A549 (cell line): ENCODE data around the gene ANKS4B. TPM values are rescaled to one million over a fixed set of nuclear protein-coding genes. Genes with fewer than 3 reads are reported as not detected.

Experiments used
- ATAC-seq, 2 experiments: fragments of 200-7000 bp in 1 of 2; fragments of >200 bp in 1 of 2; cut with Nextera tagmentation in 1 of 2; cut with Tn5 transposase in 1 of 2; 3 replicates each; pipeline versions ENCODE4 v1.8.0 to v1.9.1; 2018 to 2020; ENCODE audit warnings: mild to moderate bottlenecking in 1 of 2, moderate library complexity in 1 of 2
- CTCF ChIA-PET: fragments of 300-600 bp; sonication (Branson Sonifier 250); formaldehyde crosslinking; extraction: SDS; loops from one replicate; lab custom pipeline; 2021; ENCODE audit warnings: antibody characterized with exemption, inconsistent platforms; lab: Yijun Ruan, JAX
- POLR2A ChIA-PET: fragments of 350-600 bp; formaldehyde crosslinking; extraction: SDS; loops from one replicate; lab custom pipeline; 2021; ENCODE audit warnings: antibody characterized with exemption, inconsistent platforms; lab: Yijun Ruan, JAX
- DNase-seq, 2 experiments: peaks; one replicate each; pipeline versions ENCODE4 v3.0.0 to v3.0.0-alpha.2; 2011 to 2016; ENCODE audit warnings: low read depth in 1 of 2, low spot score in 1 of 2
- FAIRE-seq: peaks from 2 replicates; lab custom pipeline; 2011; peaks lifted over from hg19 to GRCh38; lab: Jason Lieb, UNC
- H3K27ac ChIP-seq, 2 experiments: fragments of >200 bp; sonication (Bioruptor Twin); formaldehyde crosslinking; 3 replicates each; pipeline ENCODE4 v1.5.1; 2016 to 2017
- H3K4me1 ChIP-seq: fragments of >200 bp; sonication (Bioruptor Twin); formaldehyde crosslinking; 3 replicates; pipeline ENCODE4 v1.6.1; 2016
- H3K4me2 ChIP-seq: fragments of >200 bp; sonication (Bioruptor Twin); formaldehyde crosslinking; 3 replicates; pipeline ENCODE4 v1.6.1; 2016
- H3K4me3 ChIP-seq: fragments of >200 bp; sonication (Bioruptor Twin); formaldehyde crosslinking; 3 replicates; pipeline ENCODE4 v1.5.1; 2016
- H3K9me3 ChIP-seq: fragments of >200 bp; sonication (Bioruptor Twin); formaldehyde crosslinking; 3 replicates; pipeline ENCODE4 v1.6.1; 2016
- BHLHE40 ChIP-seq: IDR thresholded peaks from 2 replicates; pipeline ENCODE4 v1.6.1; 2012; ENCODE audit warnings: low read depth, low read length, inconsistent platforms
- CBX2 ChIP-seq: fragments of 200-600 bp; sonication (generic); IDR thresholded peaks from 2 replicates; pipeline ENCODE4 v1.6.1; 2016; ENCODE audit warnings: low read depth, mild to moderate bottlenecking, borderline replicate concordance
- CEBPB ChIP-seq, 2 experiments: fragments of >200 bp in 1 of 2; sonication (Bioruptor Twin) in 1 of 2; formaldehyde crosslinking in 1 of 2; IDR thresholded peaks; 2 replicates each; pipeline ENCODE4 v1.6.1; 2012 to 2016
- EHMT2 ChIP-seq: fragments of 200-600 bp; sonication (generic); IDR thresholded peaks from 2 replicates; pipeline ENCODE4 v1.6.1; 2016; ENCODE audit warnings: antibody characterized with exemption, low read depth, mild to moderate bottlenecking, moderate library complexity
- ESRRA ChIP-seq: fragments of 150-350 bp; IDR thresholded peaks from 2 replicates; pipeline ENCODE4 v1.6.1; 2014; ENCODE audit warnings: mild to moderate bottlenecking, low read length, borderline replicate concordance
- FOXS1 ChIP-seq: fragments of 250-450 bp; sonication (Bioruptor Pico); IDR thresholded peaks from 2 replicates; pipeline ENCODE4 v1.5.0; 2020; ENCODE audit warnings: mild to moderate bottlenecking, moderate library complexity
- HDAC2 ChIP-seq: fragments of 200-600 bp; sonication (generic); IDR thresholded peaks from 2 replicates; pipeline ENCODE4 v1.6.1; 2016
- HOXB5 ChIP-seq: fragments of 250-450 bp; sonication (Bioruptor Pico); IDR thresholded peaks from 2 replicates; pipeline ENCODE4 v1.5.0; 2020; ENCODE audit warnings: mild to moderate bottlenecking, moderate library complexity
- JUNB ChIP-seq: fragments of >200 bp; sonication (Bioruptor Twin); formaldehyde crosslinking; IDR thresholded peaks from 2 replicates; pipeline ENCODE4 v1.6.1; 2016
- KDM5A ChIP-seq: fragments of 200-600 bp; sonication (generic); IDR thresholded peaks from 2 replicates; pipeline ENCODE4 v1.6.1; 2016; ENCODE audit warnings: antibody characterized with exemption, mild to moderate bottlenecking
- MAZ ChIP-seq: fragments of 150-350 bp; IDR thresholded peaks from 2 replicates; pipeline ENCODE4 v1.6.1; 2014; ENCODE audit warnings: antibody characterized with exemption, low read depth, low read length, borderline replicate concordance
- MYC ChIP-seq: IDR thresholded peaks from 2 replicates; pipeline ENCODE4 v1.6.1; 2012; ENCODE audit warnings: mild to moderate bottlenecking, inconsistent platforms, low read length, improper control_type of control experiment, borderline replicate concordance
- RCOR1 ChIP-seq: fragments of 150-350 bp; IDR thresholded peaks from 2 replicates; pipeline ENCODE4 v1.6.1; 2014; ENCODE audit warnings: antibody characterized with exemption, low read length, low read depth
- ZFP36 ChIP-seq: fragments of 450-650 bp; IDR thresholded peaks from 2 replicates; pipeline ENCODE4 v1.6.1; 2014; ENCODE audit warnings: borderline replicate concordance; ENCODE audit not compliant: partially characterized antibody
- ZNF302 ChIP-seq: fragments of 250-450 bp; sonication (Bioruptor Pico); IDR thresholded peaks from 2 replicates; pipeline ENCODE4 v1.9.0; 2021; ENCODE audit warnings: inconsistent platforms, mild to moderate bottlenecking, moderate library complexity
- WGBS: methylation state at CpG from one replicate; pipeline ENCODE4 v1.1.6; 2017; ENCODE audit errors: missing lambda C conversion rate; 5-methylcytosine and 5-hydroxymethylcytosine counted together
- polyA plus RNA-seq, 4 experiments: library from polyadenylated mRNA; depleted of rRNA in 3 of 4; stranded (reverse); fragments of >200 nt; fragmentation: RNase III in 1 of 4; extraction: RNeasy Plus Mini Kit Qiagen cat#74134 plus additional on column Dnase treatment in 1 of 4; gene quantifications; 2 replicates in 3 of 4; 3 replicates in 1 of 4; pipeline ENCODE4 v1.2.3, GENCODE V29; 2011 to 2017
- TF ChIP-seq, protein P1 (sequence below): fragments of 200-600 bp; sonication (generic); IDR thresholded peaks from 2 replicates; pipeline ENCODE4 v1.6.1; 2016; ENCODE audit warnings: antibody characterized with exemption, mild to moderate bottlenecking, moderate library complexity
- TF ChIP-seq, protein P2 (sequence below): IDR thresholded peaks from 2 replicates; pipeline ENCODE4 v1.6.1; 2012; ENCODE audit warnings: low read depth, borderline replicate concordance
- TF ChIP-seq, protein P3 (sequence below): fragments of >200 bp; sonication (Bioruptor Twin); formaldehyde crosslinking; IDR thresholded peaks from 3 replicates; pipeline ENCODE4 v1.5.1; 2016

Gene ANKS4B
- polyA plus RNA-seq, 2 of the 4 experiments (the other 2 are of a cell fraction), result 0.27 to 1.8 TPM

DNA sequence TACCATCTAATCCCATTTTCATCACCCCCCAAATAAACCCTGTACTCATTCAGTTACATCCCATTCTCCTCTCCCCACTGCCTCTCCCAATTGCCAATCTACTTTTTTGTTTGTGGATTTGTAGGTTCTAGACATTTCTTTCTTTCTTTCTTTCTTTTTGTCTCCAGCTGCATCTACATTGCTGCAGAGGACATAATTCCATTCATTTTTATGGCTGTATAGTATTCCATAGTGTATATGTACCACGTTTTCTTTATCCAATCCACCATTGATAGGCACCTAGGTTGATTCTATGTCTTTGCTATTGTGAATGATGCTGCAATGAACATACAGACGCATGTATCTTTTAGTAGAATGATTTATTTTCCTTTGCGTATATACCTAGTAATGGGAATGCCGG lies 50.9 kb downstream of the ANKS4B start:
- ATAC-seq, result no peak
- no peaks in the 10 kb centered on the region; the same call in 2 of the 3 replicates for H3K9me3 ChIP-seq
- H3K27ac ChIP-seq, result no peak overlapping the region
- WGBS, result 71% methylated on average over 4 of the region's 4 CpGs
- peak overlapping the region; percentile 73 for H3K4me2 ChIP-seq
- no peak for TF ChIP-seq ESRRA
- no peak for TF ChIP-seq EHMT2
- TF ChIP-seq, protein P1, sequence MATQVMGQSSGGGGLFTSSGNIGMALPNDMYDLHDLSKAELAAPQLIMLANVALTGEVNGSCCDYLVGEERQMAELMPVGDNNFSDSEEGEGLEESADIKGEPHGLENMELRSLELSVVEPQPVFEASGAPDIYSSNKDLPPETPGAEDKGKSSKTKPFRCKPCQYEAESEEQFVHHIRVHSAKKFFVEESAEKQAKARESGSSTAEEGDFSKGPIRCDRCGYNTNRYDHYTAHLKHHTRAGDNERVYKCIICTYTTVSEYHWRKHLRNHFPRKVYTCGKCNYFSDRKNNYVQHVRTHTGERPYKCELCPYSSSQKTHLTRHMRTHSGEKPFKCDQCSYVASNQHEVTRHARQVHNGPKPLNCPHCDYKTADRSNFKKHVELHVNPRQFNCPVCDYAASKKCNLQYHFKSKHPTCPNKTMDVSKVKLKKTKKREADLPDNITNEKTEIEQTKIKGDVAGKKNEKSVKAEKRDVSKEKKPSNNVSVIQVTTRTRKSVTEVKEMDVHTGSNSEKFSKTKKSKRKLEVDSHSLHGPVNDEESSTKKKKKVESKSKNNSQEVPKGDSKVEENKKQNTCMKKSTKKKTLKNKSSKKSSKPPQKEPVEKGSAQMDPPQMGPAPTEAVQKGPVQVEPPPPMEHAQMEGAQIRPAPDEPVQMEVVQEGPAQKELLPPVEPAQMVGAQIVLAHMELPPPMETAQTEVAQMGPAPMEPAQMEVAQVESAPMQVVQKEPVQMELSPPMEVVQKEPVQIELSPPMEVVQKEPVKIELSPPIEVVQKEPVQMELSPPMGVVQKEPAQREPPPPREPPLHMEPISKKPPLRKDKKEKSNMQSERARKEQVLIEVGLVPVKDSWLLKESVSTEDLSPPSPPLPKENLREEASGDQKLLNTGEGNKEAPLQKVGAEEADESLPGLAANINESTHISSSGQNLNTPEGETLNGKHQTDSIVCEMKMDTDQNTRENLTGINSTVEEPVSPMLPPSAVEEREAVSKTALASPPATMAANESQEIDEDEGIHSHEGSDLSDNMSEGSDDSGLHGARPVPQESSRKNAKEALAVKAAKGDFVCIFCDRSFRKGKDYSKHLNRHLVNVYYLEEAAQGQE, result no peak
- no peak for TF ChIP-seq MYC
- no peak for TF ChIP-seq HOXB5 (CRISPR knock-in tag)
- TF ChIP-seq ZFP36, result no peak
- TF ChIP-seq, protein P2, sequence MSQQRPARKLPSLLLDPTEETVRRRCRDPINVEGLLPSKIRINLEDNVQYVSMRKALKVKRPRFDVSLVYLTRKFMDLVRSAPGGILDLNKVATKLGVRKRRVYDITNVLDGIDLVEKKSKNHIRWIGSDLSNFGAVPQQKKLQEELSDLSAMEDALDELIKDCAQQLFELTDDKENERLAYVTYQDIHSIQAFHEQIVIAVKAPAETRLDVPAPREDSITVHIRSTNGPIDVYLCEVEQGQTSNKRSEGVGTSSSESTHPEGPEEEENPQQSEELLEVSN, result no peak
- TF ChIP-seq CEBPB (IDR thresholded peaks at IDR 0.05), result no peak
- TF ChIP-seq, all 56 proteins: peak for 0
- DNase-seq (no peak), FAIRE-seq (no peak)
- H3K4me3 ChIP-seq, result peak overlapping the region; percentile 50
- POLR2A ChIA-PET, result interaction anchor here (0.7 to 1.6 kb wide), 3 partner anchors 17 to 96 kb away, joined by 3 to 8 read pairs (median 4); no protein-coding TSS in a partner anchor
- no peaks in the 10 kb centered on the region for H3K4me1 ChIP-seq
- CTCF ChIA-PET, result interaction anchor here (0.6 to 10.8 kb wide), 11 partner anchors 9 to 1073 kb away, joined by 3 to 160 read pairs (median 4); no protein-coding TSS in a partner anchor

DNA sequence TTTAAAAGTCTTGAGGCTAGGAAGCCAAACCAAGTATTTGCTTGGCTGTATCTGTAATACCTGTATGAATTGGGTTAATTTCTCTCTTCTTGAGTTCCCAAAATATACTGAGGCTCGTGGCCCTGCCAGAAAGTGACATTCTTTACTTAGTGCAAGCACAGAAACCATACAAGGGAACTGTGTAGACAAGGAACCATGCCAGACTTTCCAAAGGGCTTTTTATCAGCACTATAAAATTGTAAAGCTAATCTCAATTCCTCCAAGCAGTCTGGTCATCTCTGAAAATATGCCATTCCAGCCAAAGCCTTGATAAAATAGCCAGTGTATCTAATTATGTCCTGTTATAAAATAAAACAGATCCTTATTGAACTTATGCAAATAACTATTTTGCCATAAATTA lies 51.8 kb downstream of the ANKS4B start:
- H3K9me3 ChIP-seq, result peaks cover 9% of the 10 kb centered on the region; the same call in 2 of the 3 replicates
- 8% methylated on average over 1 of the region's 1 CpG for WGBS
- DNase-seq (no peak), FAIRE-seq (no peak), ATAC-seq (no peak)
- TF ChIP-seq EHMT2, result no peak
- TF ChIP-seq KDM5A, result no peak
- no peak for TF ChIP-seq FOXS1 (CRISPR knock-in tag)
- TF ChIP-seq, protein P3, sequence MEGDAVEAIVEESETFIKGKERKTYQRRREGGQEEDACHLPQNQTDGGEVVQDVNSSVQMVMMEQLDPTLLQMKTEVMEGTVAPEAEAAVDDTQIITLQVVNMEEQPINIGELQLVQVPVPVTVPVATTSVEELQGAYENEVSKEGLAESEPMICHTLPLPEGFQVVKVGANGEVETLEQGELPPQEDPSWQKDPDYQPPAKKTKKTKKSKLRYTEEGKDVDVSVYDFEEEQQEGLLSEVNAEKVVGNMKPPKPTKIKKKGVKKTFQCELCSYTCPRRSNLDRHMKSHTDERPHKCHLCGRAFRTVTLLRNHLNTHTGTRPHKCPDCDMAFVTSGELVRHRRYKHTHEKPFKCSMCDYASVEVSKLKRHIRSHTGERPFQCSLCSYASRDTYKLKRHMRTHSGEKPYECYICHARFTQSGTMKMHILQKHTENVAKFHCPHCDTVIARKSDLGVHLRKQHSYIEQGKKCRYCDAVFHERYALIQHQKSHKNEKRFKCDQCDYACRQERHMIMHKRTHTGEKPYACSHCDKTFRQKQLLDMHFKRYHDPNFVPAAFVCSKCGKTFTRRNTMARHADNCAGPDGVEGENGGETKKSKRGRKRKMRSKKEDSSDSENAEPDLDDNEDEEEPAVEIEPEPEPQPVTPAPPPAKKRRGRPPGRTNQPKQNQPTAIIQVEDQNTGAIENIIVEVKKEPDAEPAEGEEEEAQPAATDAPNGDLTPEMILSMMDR, result no peak
- no peak for TF ChIP-seq BHLHE40
- TF ChIP-seq CBX2, result no peak
- no peak for TF ChIP-seq JUNB
- TF ChIP-seq HDAC2, result no peak
- TF ChIP-seq ZNF302 (CRISPR knock-in tag), result no peak
- TF ChIP-seq RCOR1, result no peak
- TF ChIP-seq MAZ, result no peak
- POLR2A ChIA-PET, result interaction anchor here (0.9 kb wide), 1 partner anchor 15 kb away, joined by 3 read pairs; no protein-coding TSS in a partner anchor
- no peak overlapping the region for H3K4me2 ChIP-seq
- no peaks in the 10 kb centered on the region for H3K4me1 ChIP-seq
- CTCF ChIA-PET, result interaction anchor here (0.6 to 1.5 kb wide), 8 partner anchors 9 to 905 kb away, joined by 3 to 27 read pairs (median 3); no protein-coding TSS in a partner anchor
- no peak overlapping the region for H3K4me3 ChIP-seq
- no peak overlapping the region for H3K27ac ChIP-seq
